Vagina (tissue), 1 donor: ENCODE results near the gene KCTD15. TPM values are rescaled to one million over a fixed set of nuclear protein-coding genes. Genes with fewer than 3 reads are reported as not detected.

Experiments used
- total RNA-seq: library from RNA; depleted of rRNA; stranded (reverse); fragments of >200 nt; gene quantifications from one replicate; pipeline ENCODE4 v1.2.3, GENCODE V29; 2016

KCTD15 gene
- total RNA-seq, 1 donor from 2014 or later: 65.6 TPM

Other genes with a start within 250 kb of the KCTD15 start
- gene CHST8, start 174.9 kb upstream of the KCTD15 start, total RNA-seq: 3.2 TPM